Neuronal stem cell (in vitro differentiated cells): ENCODE measurements around the gene BCKDK.
"Not testable (repeated sequence)": the region's sequence is repeated elsewhere in the genome, so short reads cannot be mapped to it uniquely, and the experiment has no call there.

Experiments used
- DNase-seq: peaks from one replicate; pipeline ENCODE4 v3.0.0-alpha.2; 2013; ENCODE audit warnings: low spot score
- H2AFZ ChIP-seq: one replicate; pipeline ENCODE4 v1.6.1; 2013; ENCODE audit warnings: mild to moderate bottlenecking, low read length, inconsistent platforms
- H2AK5ac ChIP-seq: 2 replicates; pipeline ENCODE4 v1.6.1; 2013; ENCODE audit warnings: low read depth, mild to moderate bottlenecking, inconsistent platforms, low read length, moderate library complexity, mixed read lengths
- H2BK120ac ChIP-seq: 2 replicates; pipeline ENCODE4 v1.6.1; 2013; ENCODE audit warnings: low read depth, mild to moderate bottlenecking, inconsistent platforms, low read length, moderate library complexity, mixed read lengths
- H2BK12ac ChIP-seq: one replicate; pipeline ENCODE4 v1.6.1; 2013; ENCODE audit warnings: low read length, inconsistent platforms
- H2BK15ac ChIP-seq: 2 replicates; pipeline ENCODE4 v1.6.1; 2013; ENCODE audit warnings: mild to moderate bottlenecking, low read length, inconsistent platforms, mixed read lengths
- H2BK5ac ChIP-seq: one replicate; pipeline ENCODE4 v1.6.1; 2013; ENCODE audit warnings: inconsistent platforms, mild to moderate bottlenecking, low read length, moderate library complexity
- H3K14ac ChIP-seq: one replicate; pipeline ENCODE4 v1.6.1; 2013; ENCODE audit warnings: low read length, inconsistent platforms
- H3K18ac ChIP-seq: 2 replicates; pipeline ENCODE4 v1.6.1; 2013; ENCODE audit warnings: low read length, inconsistent platforms
- H3K23ac ChIP-seq: 2 replicates; pipeline ENCODE4 v1.6.1; 2013; ENCODE audit warnings: low read depth, mild to moderate bottlenecking, mixed read lengths, low read length, inconsistent platforms; ENCODE audit not compliant: poor library complexity
- H3K27ac ChIP-seq: replicated peaks from 3 replicates; pipeline ENCODE4 v1.5.1; 2013; ENCODE audit warnings: low read length, inconsistent platforms
- H3K27me3 ChIP-seq, 3 experiments: 2 replicates each; pipeline ENCODE4 v1.6.1; 2013; ENCODE audit warnings: low read length in 3 of 3, mild to moderate bottlenecking in 2 of 3, inconsistent platforms in 1 of 3, low read depth in 1 of 3, mixed read lengths in 1 of 3, moderate library complexity in 1 of 3; ENCODE audit not compliant: control insufficient read depth in 3 of 3, insufficient read depth in 3 of 3
- H3K36me3 ChIP-seq, 2 donors: replicated peaks in 1 of 2; 2 replicates each; pipeline ENCODE4 v1.6.1; 2013; ENCODE audit warnings: low read length in 2 of 2; ENCODE audit not compliant: control insufficient read depth in 2 of 2, insufficient read depth in 2 of 2
- H3K4ac ChIP-seq: 2 replicates; pipeline ENCODE4 v1.6.1; 2013; ENCODE audit warnings: inconsistent platforms, mild to moderate bottlenecking, low read length, moderate library complexity
- H3K4me1 ChIP-seq, 2 donors: 1 replicate in 1 of 2; 2 replicates in 1 of 2; pipeline ENCODE4 v1.6.1; 2013; ENCODE audit warnings: low read length in 2 of 2, low read depth in 1 of 2; ENCODE audit not compliant: control insufficient read depth in 2 of 2, insufficient read depth in 1 of 2
- H3K4me2 ChIP-seq: one replicate; pipeline ENCODE4 v1.6.1; 2013; ENCODE audit warnings: mild to moderate bottlenecking, low read length, inconsistent platforms; ENCODE audit not compliant: insufficient read depth, poor library complexity, severe bottlenecking
- H3K4me3 ChIP-seq, 2 donors: 2 replicates each; pipeline ENCODE4 v1.5.1; 2013; ENCODE audit warnings: low read length in 2 of 2, mild to moderate bottlenecking in 2 of 2, inconsistent platforms in 1 of 2, moderate library complexity in 1 of 2
- H3K79me1 ChIP-seq: one replicate; pipeline ENCODE4 v1.6.1; 2013; ENCODE audit warnings: low read depth, mild to moderate bottlenecking, inconsistent platforms, low read length, moderate library complexity
- H3K9ac ChIP-seq: one replicate; pipeline ENCODE4 v1.6.1; 2013; ENCODE audit warnings: mild to moderate bottlenecking, low read depth, low read length, inconsistent platforms; ENCODE audit not compliant: poor library complexity
- H3K9me3 ChIP-seq, 2 donors: replicated peaks in 1 of 2; 2 replicates each; pipeline versions ENCODE3 to v1.6.1; 2013; ENCODE audit warnings: low read length in 2 of 2, mild to moderate bottlenecking in 2 of 2, inconsistent platforms in 1 of 2, low read depth in 1 of 2, mixed read lengths in 1 of 2, moderate library complexity in 1 of 2; ENCODE audit not compliant: control insufficient read depth in 2 of 2, insufficient read depth in 1 of 2
- H4K8ac ChIP-seq: one replicate; pipeline ENCODE4 v1.6.1; 2013; ENCODE audit warnings: low read depth, mild to moderate bottlenecking, inconsistent platforms, low read length, moderate library complexity
- H4K91ac ChIP-seq: one replicate; pipeline ENCODE4 v1.6.1; 2013; ENCODE audit warnings: low read length, low read depth, mild to moderate bottlenecking, inconsistent platforms; ENCODE audit not compliant: poor library complexity
- WGBS, 2 donors: extraction: QIAGEN DNeasy Blood & Tissue Kit; methylation state at CpG; one replicate each; pipeline ENCODE4 v1.1.7; 2013; ENCODE audit warnings: missing lambda C conversion rate in 2 of 2, mixed read lengths in 1 of 2; ENCODE audit not compliant: insufficient read length in 2 of 2, insufficient replicate concordance in 1 of 2; ENCODE audit errors: extremely low coverage in 2 of 2; 5-methylcytosine and 5-hydroxymethylcytosine counted together

BCKDK gene

DNA sequence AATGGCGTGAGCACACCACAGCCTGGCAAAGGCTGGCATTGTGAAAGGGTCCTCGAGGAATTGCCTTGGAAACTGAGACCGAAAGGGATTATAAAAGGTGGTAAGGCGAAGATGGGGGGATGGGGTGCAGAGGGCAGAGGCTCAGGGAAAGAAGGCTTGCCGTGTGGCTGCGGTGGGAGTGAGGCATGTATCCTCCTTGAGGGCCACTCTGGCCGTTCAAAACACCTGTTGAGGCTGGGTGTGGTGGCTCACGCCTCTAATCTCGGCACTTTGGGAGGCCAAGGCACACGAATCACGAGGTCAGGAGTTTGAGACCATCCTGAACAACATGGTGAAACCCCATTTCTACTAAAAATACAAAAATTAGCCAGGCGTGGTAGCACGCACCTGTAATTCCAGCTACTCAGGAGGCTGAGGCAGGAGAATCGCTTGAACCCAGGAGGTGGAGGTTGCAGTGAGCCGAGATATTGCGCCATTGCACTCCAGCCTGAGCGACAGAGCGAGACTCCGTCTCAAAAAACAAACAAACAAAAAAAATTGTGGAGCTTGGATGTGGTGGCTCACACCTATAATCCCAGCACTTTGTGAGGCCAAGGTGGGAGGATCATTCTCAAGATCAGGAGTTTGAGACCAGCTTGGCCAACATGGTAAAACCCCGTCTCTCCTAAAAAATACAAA, 28.8 kb downstream of the BCKDK start:
- H3K4ac ChIP-seq, DNase-seq, H2BK12ac ChIP-seq, H2AFZ ChIP-seq, H3K27ac ChIP-seq, H3K18ac ChIP-seq, H3K27me3 ChIP-seq, H3K14ac ChIP-seq, H4K8ac ChIP-seq, H3K9ac ChIP-seq, H2BK120ac ChIP-seq, H2AK5ac ChIP-seq, H2BK5ac ChIP-seq, H3K23ac ChIP-seq, H2BK15ac ChIP-seq, H3K9me3 ChIP-seq, H4K91ac ChIP-seq, H3K4me2 ChIP-seq, H3K36me3 ChIP-seq, H3K79me1 ChIP-seq, H3K4me3 ChIP-seq: not testable (repeated sequence)
- WGBS, 2 donors, result no CpG with 5 or more reads among the region's 20 CpGs
- H3K4me1 ChIP-seq, result peaks cover 24 to 28% of the 10 kb centered on the region in 2 donors

DNA sequence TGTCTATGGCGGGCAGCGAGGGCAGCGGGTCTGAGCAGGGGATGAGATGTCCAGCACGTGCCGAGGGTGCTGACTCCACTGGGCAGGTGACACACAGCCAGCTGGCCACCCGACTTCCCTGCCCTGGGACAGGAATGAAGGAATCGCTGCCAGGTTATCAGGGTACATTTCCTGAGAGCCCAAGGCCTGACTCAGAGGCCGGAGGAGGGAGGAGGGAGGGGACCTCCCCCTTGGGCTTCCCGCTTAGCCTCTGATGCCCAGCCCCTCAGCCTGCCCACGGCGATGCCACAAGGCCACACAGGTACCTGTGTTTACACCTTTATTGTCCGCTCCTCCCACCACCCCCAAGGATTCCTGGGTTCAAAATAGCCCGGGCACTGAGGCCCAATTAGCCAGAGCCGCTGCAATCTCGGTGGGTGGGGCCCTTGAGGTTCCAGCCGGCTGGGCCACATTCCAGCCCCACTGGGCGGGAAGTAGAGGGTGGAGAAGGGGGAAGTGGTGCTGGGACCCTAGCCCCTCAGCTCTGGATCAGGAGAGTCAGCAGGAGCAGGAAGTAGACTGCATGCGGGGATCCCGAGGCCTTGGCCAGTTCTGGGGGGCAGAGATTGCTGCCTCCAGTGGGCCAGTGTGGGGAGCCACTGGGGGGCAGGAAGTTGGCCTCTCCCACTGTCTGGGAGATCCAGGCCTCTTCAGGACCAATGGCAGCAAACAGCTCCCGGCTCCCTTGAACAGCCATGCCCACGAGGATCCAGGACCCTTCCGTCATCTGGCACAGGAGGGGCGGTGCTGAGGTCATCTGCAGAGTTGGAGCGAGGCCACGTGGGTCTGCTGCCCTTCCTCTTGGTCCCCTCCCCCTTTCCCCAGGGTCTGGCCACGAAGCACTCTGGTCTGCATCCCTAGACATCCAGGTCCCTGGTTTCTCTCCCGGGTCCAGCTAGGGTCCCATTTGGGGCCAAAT, 30.7 kb downstream of the BCKDK start:
- Histone ChIP-seq H2BK5ac (no peak overlapping the region), H3K9ac (peak overlapping the region; percentile 2), H3K4me3 (no peak overlapping the region), H2AFZ (peak overlapping the region; percentile 24), H3K4ac (peak overlapping the region; percentile 41), H2AK5ac (peak overlapping the region; percentile 98), H3K4me1 (peaks cover 22 to 32% of the 10 kb centered on the region in 2 donors), H3K23ac (no peak overlapping the region), H2BK15ac (peak overlapping the region; percentile 21), H3K27me3 (peaks cover 0 to 12% (median 0%) of the 10 kb centered on the region in 3 experiments), H2BK120ac (no peak overlapping the region), H3K4me2 (no peak overlapping the region), H3K9me3 (no peaks in the 10 kb centered on the region), H2BK12ac (no peak overlapping the region), H3K18ac (peak overlapping the region; percentile 90), H3K14ac (no peak overlapping the region), H4K8ac (no peak overlapping the region), H4K91ac (no peak overlapping the region), H3K27ac (no peak overlapping the region), H3K79me1 (no peaks in the 10 kb centered on the region), H3K36me3 (peaks cover 0 to 2% of the 10 kb centered on the region in 2 donors)
- WGBS, 2 donors, result no CpG with 5 or more reads among the region's 27 CpGs
- no peak for DNase-seq

DNA sequence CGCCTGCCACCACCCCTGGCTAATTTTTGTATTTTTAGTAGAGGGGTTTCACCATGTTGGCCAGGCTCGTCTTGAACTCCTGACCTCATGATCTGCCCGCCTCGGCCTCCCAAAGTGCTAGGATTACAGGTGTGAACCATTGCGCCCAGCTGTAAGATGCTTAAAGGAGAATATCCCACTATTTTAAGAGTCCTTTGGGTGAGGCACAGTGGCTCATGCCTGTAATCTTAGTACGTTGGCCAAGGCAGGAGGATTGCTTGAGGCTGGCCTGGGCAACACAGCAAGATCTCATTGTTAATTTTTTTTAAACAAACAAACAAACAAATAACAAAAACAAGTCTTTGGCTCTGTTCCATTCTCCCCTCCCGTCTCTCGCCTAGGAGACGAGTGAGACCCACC, 32.9 kb downstream of the BCKDK start:
- no CpG with 5 or more reads among the region's 9 CpGs for WGBS, 2 donors
- not testable (repeated sequence) for DNase-seq, H3K79me1 ChIP-seq, H3K4me2 ChIP-seq, H3K36me3 ChIP-seq, H4K8ac ChIP-seq, H3K9me3 ChIP-seq
- Histone ChIP-seq H3K9ac (peak overlapping the region; percentile 78), H3K14ac (peak overlapping the region; percentile 57), H2BK15ac (peak overlapping the region; percentile 90), H3K27ac (peak overlapping the region; percentile 87), H3K18ac (peak overlapping the region; percentile 97), H3K23ac (peak overlapping the region; percentile 55), H3K4ac (peak overlapping the region; percentile 90), H3K27me3 (peaks cover 0 to 12% (median 8%) of the 10 kb centered on the region in 3 experiments), H3K4me3 (peak overlapping the region in 1 of 2 donors; percentile 47), H3K4me1 (peaks cover 9 to 18% of the 10 kb centered on the region in 2 donors), H2BK5ac (peak overlapping the region; percentile 89), H2AK5ac (peak overlapping the region; percentile 100), H2BK120ac (peak overlapping the region; percentile 92), H2BK12ac (peak overlapping the region; percentile 96), H4K91ac (peak overlapping the region; percentile 19), H2AFZ (peak overlapping the region; percentile 90)
